HEK293T (cell line): ENCODE results near the gene ZMIZ1.

Source experiments
- BHLHE40 ChIP-seq: fragments of 450-650 bp; IDR thresholded peaks from 2 replicates; pipeline ENCODE4 v1.6.1; 2016; ENCODE audit warnings: mild to moderate bottlenecking, moderate library complexity, borderline replicate concordance
- CTBP1 ChIP-seq: fragments of 450-650 bp; IDR thresholded peaks from 2 replicates; pipeline ENCODE4 v1.6.1; 2016; ENCODE audit warnings: borderline replicate concordance

DNA sequence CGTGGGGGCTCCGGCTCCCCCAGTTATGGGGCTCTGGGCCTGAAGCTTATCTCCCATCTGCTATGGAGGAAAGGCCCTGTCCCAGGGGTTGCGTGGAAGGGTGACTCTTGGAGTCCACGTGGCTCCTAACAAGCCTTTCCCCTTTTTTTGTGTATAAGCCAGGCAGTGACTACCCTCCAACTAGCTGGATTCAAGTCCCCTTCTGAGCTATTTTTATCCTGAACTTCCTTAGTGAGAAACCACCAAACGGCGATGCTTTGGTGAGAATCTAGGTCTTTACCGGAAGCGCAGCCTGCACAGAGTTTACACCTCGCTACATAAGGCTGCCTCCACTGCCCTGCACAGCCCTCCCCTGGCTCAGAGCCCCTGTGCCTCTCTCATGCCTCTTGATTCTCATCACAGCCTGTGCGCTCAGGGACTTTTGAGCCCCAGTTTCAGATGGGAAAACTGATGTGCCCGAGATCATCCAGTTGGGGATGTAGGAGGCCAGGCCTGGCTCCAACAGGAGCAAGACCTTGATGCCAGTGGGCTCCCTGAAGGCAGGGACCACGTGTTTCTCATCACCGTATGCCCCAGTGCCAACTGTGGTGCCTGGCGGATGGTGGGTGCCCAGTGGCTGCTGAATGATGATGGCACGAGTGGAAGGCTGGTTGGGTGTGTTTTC lies 176.2 kb downstream of the ZMIZ1 start:
- TF ChIP-seq CTBP1 (no peak), BHLHE40 (no peak)
